GM21825 (cell line): Measurements from ENCODE around the gene MRPS23.

Experiments
- ATAC-seq: cut with Tn5 transposase; IDR thresholded peaks from one replicate; pipeline ENCODE4 v1.9.1; 2021; ENCODE audit warnings: mild to moderate bottlenecking, moderate library complexity; ENCODE audit not compliant: unreplicated experiment

MRPS23 gene

DNA sequence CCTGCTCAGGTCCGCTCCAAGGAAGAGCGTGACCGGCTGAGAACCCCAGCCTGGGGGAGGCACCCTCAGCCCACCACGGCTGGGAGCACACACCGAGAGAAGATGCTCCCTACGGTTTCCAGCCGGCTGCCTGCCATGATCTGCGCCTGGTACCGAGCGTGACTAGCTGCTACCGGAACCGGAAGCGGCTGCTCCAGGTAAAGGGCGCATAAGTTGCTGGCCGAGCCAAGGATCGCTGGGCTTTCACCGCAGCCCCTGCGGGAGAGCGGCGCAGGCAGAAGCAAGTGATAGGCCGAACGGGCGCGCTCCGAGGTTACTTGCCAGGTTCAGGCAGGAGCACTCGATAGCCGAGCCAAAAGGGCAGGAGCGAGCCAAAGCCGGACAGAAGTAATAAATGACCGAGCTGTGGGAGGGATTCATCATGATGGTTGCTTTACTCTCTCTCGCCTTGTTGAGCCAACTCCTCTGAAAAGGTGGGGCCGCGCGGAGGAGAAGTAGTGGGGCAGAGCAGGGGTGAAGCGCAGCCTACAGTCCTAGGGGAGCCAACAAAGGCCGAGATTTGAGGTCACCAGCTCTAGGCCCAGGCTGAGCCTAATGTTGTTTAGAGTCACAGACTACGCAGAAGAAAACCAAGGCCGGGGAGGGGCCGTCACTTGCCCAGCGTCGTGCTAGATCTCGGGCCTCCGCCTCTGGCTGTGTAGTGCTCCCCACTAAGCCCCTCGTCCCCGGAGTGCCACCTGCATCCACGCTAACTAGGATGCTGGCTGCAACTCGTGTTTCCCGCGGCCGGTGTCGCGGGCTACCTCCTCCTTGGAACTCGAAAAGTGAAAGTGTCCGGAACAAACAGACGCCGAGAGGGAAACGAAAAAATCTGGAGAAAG, at the start of gene MRPS23:
MRPS23 (minus strand) TSS at position 171 of the 881 bp plus-strand sequence; CDS start at position 137, 34 bp downstream.
- peak; percentile 90 for ATAC-seq

DNA sequence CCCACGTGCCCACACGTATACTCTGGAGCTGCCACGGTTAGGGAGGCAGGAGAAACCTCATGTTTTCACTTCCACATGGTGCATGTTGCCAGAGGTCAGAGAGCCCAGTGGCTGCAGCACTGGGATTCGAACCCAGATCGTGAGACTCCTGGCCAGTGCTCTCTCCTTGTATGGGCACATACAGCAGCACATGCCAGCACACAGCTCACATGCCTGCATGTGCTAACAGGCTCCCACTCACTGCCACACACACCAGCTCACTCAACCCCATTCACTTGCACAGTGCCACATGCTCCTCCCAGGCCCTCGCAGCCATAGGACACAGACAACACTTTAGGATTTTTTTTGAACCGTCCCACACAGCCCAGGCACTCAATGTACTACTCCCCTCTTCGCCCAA, 49.5 kb upstream of the MRPS23 start:
- ATAC-seq = no peak

DNA sequence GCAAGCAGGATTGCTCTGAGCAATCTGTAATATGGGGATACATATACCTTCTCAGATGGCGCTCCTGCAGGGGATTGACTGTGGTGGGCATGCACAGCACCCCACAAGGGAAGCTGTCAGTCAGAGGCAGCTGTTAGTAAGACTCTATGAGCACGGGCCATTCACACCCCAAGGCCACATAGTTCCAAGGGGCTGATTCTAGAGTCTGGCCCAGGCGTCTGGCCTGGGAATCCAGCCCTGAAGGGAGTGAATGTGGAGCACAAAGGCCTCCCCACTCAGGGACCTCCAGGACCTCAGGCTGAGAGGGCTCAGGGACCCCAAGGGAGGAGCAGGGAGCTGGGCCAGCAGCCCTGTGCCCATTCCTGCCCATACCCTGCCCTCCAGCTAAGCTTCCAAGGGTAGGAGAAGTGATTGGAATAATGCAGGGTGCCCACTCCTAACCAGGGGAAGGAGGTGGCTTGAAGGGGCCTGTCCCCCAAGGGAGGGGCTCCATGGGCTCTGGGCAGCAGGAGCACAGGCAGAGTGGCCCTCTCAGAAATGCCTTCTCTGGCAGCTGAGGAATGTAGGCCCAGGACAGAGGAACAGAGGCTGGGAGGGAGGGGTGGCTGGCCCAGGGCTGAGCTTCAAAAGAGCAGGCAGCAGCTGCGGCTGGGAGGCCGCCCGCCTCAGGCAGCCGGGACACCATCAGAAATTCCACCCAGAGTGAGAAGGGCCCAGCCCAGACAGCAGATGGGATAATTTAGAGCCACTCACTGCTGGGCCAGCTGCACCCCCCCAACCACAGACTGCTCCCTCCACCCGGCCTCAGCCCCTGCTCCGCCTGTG, 48.9 kb upstream of the MRPS23 start:
- ATAC-seq = no peak

- ATAC-seq = no peak
Measured at GRCh38 chr17:57895382-57896060, 45.7 kb upstream of the MRPS23 start.

DNA sequence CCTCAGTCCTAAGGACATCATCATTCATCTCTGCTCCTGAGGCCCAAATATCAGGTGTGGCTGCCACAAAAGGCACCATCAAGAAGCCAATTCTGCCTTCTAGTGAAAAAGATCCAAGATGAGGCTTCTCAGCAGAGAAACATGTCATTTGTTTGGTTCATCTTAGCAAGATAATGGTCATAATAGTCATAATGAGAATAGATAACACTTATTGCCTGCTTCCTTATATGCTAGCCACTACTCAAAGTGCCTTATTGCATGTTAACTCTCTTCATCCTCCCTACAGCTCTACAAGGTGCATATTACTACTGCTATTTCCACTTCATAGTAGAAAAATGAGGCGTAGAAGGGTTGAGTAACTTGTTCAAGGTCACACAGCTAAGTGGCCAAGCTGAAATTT, 45.0 kb upstream of the MRPS23 start:
- no peak for ATAC-seq

DNA sequence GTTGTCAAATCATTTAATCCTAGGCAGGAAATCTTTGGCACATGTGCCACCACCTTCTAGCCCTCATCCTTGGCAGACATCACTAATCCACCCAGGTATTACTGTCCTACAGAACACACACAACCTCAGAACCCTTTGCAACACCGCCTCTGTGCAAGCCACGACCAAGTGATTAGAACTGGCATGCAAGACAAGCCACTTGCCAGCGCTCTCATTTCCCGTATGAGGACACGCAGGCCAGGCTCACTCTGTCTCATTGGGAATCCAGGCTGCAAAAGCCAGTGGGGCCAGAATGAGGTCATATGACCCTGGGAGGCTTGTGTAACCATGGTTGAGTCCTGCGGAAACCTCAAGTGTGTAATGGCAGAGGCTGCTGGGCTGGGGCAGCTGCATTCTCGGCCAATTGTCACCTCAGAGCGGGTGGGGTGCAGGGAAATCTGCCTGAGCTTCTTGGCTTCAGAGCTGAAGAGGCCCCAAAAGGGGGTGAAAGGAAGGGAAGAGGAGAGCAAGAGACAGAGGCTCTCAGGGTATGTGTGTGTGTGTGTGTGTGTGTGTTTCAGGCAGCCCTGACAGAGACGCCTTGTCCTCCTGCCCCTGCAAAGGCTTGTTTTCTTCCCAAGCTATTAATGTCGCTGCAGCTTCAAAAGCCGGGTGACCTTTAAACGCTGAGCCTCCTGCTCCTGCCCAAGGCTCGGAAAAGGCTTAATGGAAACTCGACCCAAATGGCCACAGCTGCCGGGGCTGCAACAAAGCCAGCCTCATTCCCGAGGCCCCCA, 43.2 kb upstream of the MRPS23 start:
- ATAC-seq = no peak

GRCh38 chr17:57892146-57892819, 42.4 kb upstream of the MRPS23 start:
- no peak for ATAC-seq

GRCh38 chr17:57890857-57891232, 41.0 kb upstream of the MRPS23 start:
- ATAC-seq = no peak

DNA sequence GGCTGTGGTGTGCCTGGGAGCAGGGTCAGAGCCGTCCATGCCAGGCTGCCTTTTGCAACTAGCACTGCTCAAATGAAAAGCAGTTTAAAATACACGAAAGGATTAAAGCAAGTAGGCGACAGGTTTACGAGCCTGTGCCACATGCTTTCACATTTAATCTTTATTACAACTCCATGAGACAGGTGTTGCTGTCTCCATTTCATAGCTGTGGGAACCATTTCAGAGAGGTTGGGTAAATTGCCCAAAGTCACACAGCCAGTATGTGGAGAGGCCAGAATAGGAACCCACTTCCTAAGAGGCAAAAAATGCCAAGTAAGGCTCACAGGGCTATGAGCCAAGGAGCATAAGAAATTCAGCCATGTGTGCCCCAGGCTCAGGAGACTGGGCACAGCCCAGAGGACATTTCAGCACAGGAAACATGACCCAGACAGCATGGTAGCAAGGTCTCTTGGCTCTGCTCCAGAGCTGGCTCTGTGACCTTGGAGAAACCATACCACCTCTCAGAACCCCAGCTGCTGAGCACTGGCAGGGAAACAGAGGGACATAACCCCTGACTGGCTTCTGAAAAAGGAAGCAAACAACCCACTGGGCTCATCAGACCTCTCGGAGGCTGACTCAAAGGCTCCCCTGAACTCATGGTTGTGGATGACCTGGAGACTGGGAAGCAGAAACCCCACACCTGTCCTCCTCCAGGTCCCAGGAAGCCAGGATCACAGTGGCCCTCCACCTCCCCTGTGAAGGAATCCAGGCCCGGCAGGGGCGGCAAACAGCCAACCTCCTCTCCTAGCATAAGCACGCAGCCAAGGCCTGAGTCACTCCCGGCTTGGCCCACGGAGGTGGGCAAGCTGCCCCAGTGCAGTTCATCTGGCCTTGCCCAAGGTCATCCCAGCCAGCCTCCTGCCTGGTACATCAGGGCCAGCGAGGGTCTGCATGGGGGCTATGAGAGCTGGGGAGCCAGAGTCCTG, 40.3 kb upstream of the MRPS23 start:
- no peak for ATAC-seq

DNA sequence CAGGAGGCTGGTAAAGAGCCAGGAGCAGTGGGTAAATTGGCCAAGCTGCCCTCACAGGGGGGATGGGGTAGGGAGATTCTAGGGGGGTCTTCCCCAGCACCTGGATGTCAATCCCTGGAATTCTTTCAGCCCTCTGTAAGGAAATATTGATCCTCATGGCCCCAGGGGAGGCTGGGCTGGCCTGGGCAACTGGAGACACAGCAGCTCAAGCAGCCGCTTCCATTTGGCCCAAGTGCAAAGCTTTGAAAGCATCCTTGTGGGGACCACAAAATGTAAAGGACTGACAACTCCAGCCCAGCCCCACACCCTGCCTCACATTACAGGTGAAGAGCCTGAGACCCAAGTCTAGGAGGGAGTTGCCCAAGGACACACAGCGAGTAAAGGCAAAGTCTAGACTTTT, 39.4 kb upstream of the MRPS23 start:
- ATAC-seq = no peak

DNA sequence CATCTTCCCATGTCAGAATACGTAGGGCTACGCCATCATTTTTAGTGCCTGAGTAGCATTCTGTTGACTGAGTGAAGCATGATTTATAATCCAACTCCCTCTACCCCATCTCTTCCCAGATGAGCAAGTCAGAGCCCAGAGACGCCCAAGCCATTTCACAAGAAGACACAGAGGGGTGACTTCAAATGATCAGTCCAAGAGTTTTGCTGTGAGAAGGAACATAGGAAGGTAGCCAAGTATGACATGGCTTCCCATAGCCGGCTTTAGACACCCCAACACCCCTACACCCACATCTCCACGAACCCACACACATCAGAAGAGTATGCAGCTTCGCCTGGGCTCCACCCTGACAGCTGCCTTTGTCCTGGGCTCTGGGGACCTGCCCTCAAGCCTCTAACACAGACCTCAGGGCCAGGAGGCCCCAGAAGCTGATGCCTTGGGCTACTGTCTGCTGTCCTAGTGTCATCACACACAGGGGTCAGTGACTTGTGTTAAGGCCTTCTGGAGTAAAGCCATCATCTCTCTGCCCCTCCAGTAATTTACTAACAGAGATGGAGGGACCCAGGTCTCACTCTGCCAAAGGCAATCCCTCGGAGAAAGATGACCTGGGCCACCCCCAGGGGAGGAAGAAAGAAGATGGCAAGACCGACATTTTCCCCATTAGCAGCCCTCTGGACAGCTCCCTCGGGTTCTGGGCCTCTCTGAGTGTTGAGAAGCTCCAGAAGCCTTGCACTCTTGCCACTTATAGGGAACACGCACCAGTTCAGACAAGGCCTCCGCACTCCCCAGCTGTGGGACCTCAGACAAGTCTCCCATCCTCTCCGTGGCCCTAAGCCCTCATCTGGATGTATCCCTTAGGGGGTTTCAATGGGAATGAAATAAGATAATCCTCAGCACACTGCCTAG, 38.7 kb upstream of the MRPS23 start:
- ATAC-seq = no peak

GRCh38 chr17:57887161-57887560, 37.3 kb upstream of the MRPS23 start:
- no peak for ATAC-seq

GRCh38 chr17:57886020-57886419, 36.2 kb upstream of the MRPS23 start:
- ATAC-seq = no peak

DNA sequence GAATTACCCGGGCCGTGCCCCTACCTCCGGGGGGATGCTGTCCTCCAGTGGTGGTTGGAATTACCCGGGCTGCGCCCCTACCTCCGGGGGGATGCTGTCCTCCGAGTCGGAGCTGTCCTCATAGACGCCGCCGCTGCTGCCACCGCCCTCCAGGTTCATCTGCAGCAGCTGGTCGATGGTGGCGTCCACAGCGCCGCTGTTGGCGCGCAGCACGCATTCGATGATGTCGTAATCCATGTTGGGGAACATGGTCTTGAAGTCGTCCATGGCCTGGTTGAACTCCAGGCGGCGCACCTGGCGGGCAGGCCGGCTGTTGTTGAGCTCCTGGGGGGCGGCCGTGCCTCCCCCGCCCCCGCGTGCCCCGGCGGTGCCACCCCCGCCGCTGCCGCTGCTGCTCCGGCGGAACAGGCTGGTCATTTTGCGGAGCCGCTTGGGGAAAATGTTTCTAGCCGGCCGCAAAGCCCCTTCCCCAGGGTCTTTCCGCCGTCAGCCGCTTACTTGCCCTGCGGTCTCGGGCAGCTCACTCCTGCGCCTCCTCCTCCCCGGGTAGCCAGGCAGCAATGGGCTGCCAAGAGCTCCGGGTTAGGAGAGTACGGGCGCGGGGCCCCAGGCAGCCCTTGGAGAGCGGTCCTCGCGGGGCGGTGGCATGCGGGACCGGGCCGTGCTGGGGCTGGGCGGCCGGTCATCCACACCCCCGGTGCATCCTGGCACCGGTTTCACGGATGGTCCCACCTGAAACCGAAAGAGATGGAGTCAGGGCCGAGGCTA, 35.5 kb upstream of the MRPS23 start:
- no peak for ATAC-seq

GRCh38 chr17:57881783-57882351, 32.0 kb upstream of the MRPS23 start:
- no peak for ATAC-seq

DNA sequence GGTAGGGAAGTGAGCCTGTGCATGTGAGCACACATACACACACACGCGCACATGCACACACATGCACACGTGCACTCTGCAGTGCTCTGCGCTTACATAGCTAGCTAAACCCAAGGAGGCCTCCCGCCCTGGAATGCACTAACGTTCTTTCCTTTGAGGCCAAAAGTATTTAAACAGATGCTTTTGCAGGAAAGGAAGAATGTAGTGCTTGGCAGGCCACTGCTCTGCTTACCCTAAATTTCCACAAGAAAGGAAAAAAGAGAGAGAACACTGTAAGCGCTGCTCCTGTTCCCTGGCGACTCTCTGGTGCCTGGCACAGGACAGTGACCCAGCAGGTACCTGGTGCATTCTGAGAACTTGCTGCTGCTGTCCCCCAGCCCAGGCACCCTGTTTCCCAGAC, 31.3 kb upstream of the MRPS23 start:
- ATAC-seq = no peak

- no peak for ATAC-seq
Measured at GRCh38 chr17:57880086-57880456, 30.2 kb upstream of the MRPS23 start.
